ENCODE results near the gene AMIGO3.
"Not testable (repeated sequence)": the region's sequence is repeated elsewhere in the genome, so short reads cannot be mapped to it uniquely, and the experiment has no call there.

Gene AMIGO3

DNA sequence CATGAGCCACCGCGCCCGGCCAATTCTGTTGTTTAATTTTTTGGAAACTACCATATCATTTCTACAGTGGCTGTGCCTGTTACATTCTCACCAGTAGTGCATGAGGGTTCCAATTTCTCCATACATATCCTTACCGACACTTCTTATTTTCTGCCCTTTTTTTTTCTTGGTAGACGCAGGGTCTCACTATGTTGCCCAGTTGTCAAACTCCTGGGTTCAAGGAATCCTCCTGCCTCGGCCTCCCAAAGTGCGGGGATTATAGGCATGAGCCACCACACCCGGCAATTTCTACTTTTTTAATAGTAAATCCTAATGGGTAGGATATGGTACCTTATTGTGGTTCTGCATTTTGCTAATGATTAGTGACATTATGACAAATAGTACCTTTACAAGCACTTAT, 9.6 kb downstream of the AMIGO3 start:
- DNase-seq (ENCODE audit: low read depth, low spot score) = no peak

DNA sequence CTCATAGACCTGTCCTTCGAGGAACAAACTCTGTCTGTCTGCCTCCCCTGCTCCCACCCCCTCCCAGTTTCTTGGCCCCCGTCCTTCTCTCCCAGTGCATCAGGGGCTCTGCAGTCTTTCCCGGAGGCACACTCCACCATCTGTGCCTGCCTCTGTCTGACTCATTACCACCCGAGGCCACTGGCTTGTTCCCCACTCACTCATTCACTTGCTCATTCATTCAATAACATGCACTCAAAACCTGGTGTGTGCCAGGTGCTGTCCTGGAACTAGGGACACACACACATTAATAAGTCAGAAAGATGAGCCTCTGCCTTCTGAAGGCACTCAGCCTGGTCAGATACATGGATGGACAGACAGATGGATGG, 12.4 kb downstream of the AMIGO3 start:
- no peak for DNase-seq (ENCODE audit: low read depth, low spot score)

DNA sequence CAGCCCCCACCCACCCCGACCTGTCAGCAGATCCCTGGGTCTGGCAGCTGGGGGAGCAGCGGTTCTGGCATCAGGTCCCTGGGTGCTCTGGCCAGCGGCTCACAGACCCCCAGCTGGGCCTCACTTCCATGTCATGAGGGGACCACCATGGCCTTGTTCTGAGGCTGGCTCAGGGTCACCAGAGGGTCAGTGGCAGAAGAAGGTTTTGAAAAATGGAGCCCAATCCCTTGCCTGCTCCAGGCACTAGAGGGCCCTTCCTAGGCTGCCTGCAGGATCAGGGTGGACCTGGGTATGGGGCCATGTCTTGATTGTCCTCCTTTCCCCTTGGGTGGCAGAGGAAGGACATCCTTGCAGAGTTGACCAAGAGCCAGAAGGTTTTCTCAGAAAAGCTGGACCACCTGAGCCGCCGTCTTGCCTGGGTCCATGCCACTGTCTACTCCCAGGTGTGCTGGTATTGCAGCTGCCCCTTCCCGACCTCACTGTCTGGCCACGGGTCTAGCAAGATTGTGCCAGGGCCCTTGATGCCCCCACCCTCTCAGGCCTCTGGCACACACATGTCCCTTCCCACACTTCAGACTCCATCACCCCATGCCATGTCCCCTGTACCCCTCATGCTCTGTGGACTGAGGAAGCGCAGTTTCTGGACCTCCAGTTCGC, 12.9 kb downstream of the AMIGO3 start:
- DNase-seq (ENCODE audit: low read depth, low spot score) = no peak

DNA sequence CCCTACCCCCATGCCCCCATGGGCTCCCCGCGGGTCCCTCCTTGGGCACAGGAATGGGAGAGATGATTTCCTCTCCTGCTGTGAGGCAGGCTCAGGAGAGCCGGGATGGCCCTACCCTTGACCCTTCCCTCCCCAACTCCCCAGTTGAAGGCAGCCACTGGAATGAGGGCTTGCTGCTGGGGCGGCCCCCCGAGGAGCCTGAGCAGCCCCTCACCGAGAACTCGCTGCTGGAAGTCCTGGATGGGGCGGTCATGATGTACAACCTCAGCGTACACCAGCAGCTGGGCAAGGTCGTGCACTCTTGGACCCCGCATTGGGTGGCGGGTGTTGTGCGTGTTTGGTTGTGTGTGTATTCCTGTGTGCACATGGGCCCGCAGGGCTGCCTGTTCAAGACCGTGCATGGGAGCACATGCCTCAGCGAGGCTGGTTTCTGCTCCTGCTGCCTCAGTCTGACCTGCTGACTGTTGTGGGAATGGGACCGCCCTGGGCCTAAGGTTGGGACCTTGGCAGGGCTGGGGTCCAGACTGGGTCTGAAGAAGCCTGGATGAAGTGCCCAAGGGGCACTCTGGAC, 14.0 kb downstream of the AMIGO3 start:
- DNase-seq (ENCODE audit: low read depth, low spot score) = no peak

DNA sequence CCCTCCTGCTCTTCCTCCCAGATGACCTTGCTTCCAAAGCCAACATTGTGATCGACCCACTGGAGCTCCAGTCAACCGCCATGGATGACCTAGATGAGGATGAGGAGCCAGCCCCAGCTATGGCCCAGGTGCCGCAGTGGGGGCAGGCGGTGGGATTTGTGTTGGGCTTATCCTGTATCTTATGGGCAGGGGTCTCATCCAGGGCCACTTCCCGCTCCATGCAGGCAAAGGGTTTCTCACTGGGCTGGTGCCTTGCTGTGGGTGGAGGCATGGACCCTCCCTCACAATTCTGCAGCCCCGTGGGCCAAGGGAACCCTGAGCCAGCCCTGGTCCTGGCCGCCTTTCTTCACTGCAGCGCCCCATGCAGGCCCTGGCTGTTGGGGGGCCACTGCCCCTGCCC, 14.9 kb downstream of the AMIGO3 start:
- DNase-seq (ENCODE audit: low read depth, low spot score) = no peak

DNA sequence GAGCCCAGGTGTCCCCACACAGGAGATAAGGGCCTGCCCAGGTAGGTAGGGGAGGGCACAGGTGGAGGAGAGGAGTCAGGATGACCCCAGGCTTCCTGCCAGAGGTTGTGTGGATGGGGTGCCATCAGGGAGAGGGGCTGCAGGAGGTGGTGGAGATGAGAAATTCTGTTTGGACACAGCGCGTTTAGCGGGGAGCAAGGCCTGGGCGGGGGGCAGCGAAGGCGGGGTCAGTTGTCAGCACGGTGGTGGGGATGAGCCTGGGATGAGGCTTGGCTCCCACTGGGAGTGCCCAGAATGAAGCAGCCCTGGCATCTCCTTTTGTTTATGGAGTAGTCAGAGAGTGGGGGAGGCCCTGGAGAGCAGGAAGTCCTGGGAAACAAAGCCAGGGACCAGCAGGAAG, 15.5 kb downstream of the AMIGO3 start:
- DNase-seq (ENCODE audit: low read depth, low spot score) = no peak

DNA sequence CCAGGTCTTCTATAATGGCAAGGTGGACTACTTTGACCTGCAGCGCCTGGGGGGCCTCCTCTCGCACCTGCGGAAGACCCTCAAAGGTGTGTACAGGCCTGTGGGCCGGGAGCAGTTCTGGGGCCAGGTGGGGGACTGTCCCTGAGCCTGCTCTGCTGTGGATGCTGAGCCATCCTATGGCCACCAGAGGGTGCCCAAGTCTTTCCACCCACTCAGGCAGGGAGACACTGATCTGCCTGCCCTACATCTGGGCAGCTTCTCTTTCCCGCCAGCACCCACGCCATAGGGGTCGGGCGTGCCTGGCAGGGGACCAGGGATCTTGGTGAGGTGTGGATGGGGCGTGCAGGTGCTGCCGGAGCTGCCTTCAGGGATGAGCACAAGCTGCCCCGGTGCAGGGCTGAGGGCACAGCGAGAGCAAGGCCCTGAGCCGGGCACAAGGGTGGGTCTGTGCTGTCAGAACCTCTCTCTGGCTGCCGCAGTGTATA, 16.0 kb downstream of the AMIGO3 start:
- peak; percentile 25 for DNase-seq (ENCODE audit: low read depth, low spot score)

DNA sequence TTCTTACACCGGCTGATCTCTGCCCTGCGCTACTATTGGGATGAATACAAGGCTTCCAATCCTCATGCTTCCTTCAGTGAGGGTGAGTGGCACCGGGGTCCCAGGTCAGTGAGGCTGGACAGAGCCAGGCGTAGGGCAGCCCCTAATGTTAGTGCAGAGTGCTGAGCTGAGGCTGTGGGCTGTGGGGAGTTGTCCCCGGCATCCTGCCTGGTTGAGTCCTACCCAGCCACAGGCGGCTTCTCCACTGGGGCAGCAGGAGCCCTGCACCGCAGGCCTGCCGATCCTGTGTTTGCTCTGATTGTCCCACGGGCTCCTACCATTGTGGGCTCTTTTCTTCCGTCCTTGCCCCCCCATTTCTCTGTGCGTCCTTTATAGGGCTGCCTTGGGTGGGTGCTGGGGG, 16.8 kb downstream of the AMIGO3 start:
- DNase-seq (ENCODE audit: low read depth, low spot score) = no peak

DNA sequence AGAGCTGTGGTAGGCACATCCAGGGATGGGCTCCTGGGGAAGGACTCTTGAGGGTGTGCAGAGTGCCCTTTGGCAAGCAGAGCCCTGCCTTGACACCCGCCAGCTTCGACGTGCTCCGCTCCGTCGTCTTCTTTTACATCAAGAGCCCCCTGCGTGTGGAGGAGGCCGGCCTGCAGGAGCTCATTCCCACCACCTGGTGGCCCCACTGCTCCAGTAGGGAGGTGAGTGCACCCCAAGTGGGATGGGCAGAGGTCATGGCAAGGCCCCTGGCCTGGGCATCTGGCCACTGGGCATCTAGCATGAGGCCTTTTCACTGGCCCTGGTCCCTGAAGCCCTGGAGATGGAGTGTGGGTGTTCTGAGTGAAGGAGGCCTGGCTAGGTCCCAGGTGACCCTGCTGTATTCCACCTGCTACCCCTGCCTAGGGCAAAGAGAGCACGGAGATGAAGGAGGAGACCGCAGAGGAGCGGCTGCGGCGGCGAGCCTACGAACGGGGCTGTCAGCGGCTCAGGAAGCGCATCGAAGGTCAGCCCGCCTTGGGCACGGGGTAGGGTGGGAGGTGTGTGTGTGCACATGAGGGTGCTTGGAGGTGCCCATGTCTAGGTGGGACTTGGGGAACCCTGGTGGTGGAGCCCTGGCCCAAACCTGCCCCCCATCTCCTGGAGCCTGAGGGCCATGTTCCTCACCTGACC, 18.0 kb downstream of the AMIGO3 start:
- DNase-seq (ENCODE audit: low read depth, low spot score) = no peak

DNA sequence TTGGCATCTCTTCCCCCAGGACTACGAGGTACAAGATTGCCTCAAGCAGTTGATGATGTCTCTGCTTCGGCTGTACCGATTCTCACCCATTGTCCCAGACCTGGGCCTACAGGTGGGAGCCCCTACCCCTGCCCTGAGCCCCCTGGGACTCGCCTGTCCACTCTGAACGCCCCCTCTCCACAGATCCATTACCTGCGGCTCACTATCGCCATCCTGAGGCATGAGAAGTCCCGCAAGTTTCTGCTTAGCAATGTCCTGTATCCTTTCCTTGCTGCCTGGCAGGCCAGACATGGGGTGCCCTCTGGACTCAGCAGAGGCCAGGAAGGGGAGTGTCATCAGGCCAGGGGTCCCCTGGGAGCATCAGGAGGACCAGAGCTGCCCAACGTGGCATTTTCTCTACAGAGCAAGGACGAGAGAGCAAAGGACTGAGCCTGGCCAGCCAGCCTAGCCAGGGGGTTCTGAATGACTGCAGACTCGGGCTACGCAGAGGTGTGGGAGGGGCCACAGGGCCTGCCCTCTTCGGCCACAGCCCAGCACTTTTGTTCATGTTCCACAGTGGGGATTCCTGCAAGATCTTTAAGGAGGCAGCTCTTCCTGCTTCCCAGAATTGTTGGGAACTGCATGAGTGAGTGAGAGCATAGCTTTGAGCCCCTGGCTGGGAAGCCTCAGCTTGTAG, 18.9 kb downstream of the AMIGO3 start:
- DNase-seq (ENCODE audit: low read depth, low spot score) = no peak

DNA sequence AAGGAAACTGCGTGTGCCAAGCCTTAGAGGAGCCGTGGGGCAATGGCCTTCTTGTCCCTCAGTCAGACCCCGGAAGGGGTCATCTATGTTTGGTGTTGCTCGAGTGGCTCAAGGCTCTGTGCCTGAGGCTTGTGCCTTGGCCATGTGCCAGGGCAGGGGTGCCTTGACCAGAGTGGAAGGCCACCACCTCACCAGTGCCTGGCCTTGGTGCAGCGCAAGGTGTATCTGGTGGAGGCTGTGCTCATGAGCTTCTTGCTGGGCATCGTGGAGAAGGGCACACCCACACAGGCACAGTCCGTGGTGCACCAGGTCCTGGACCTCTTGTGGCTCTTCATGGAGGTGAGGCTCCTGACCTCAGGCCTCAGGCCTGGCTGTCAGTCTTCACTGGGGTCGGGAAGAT, 19.5 kb downstream of the AMIGO3 start:
- DNase-seq (ENCODE audit: low read depth, low spot score) = no peak

DNA sequence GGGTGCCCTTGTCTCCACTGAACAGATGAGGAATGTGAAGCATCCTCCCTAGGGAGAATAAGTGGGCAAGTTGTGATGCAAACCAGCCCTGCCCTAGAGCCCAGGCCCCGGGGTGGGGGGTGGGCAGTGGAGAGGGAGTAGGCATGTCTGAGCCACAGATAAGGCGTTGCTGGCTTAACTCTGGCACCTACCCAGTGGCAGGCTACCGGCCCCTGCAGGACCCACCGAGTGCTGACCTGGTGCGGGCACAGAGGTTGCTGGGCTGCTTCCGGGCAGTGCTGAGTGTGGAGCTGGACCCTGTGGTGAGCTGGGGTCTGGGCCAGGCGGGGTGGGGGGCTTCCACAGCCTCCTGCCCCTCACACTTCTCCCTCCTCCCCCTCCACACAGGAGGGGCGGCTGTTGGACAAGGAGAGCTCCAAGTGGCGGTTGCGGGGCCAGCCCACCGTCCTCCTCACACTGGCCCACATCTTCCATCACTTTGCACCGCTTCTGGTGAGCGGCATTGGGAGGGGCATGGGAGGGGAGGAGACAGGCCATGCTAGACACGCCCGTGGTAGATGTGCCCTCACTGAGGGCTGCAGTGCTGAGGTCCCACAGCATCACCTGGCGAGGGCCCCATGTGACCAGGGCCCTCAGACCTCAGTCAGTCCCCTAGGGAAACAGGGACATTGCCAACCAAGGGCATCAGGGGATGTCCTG, 20.1 kb downstream of the AMIGO3 start:
- no peak for DNase-seq (ENCODE audit: low read depth, low spot score)

DNA sequence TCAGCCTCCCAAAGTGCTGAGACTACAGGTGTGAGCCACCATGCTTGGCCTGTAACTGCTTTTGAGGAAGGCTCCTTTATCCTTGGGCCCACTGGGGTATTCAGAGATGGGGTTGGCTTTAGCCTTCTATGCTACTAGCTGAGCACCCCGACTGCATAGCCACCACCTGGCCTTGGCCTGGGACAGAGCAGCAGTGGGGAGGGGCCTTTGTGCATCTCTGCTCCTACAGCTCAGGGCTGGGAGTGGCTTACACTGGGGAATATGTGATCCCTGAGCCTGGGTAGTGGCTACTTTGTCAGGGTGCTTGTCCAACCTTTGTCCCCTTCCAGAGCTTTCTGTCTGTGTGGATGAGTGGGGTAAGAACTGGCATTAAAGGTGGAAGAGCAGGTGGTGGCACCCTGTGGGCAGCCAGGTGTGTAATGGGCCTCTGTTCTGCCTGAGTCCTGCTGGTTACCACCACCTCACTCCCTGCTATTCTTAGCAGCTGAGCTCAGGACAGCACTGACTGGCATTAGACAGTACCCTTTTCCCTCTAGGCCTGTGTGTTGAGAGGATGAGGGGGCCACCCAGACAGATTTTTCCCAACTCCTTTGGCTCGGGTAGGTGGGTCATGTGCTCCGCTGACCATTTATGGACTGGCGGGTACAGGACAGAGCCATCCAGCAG, 24.0 kb downstream of the AMIGO3 start:
- DNase-seq (ENCODE audit: low read depth, low spot score) = not testable (repeated sequence)

DNA sequence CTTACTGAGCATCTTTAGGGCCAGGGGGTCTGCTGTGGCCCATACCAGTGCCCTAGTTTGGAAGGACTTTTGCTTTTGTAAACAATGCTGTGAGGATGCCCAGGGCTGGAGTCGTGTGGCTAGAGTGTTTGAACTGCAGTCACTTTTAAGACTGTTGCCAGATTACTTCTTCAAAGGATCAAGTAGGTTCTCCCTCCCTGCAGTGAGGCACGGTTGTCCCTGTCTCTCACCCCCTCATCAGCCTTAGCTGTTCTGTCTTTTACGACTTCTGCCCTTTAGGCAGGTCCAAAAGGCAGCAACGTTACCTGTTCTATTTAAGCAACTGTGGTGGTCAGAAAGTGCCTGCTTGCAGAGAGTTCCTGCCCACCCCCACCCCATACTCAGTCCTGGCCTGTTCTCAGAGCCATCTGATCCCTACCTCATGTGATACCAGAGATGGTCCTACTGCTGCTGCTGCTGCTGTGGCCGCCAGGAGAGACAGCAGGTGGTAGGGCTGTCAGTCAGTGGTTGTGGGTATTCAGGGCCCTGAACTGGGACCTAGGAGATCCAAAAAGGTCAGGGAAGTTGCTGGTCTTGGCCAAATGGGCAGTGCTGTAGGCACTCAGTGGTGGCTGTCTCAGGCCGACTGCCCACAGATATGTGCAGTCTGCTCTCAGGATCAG, 24.9 kb downstream of the AMIGO3 start:
- not testable (repeated sequence) for DNase-seq (ENCODE audit: low read depth, low spot score)

DNA sequence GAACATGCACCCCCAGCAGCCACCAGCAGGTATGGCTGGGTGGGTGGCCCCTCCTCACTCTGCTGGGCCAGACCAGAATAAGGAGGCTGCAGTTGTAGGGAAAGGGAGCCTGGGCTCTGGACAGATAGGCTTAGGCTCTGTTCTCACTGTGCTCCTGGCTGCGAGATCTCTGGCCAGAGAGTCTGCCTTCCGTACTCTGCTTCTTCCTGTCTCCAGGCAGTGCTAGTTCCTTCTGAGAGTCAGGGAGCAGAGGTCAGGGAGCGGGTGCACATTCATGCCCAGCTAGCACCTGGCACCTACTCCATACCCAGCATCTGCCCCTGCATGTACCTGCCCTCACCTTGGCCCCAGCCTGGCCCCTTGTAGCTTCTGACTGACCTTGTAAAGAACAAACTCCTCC, 28.0 kb downstream of the AMIGO3 start:
- not testable (repeated sequence) for DNase-seq (ENCODE audit: low read depth, low spot score)

DNA sequence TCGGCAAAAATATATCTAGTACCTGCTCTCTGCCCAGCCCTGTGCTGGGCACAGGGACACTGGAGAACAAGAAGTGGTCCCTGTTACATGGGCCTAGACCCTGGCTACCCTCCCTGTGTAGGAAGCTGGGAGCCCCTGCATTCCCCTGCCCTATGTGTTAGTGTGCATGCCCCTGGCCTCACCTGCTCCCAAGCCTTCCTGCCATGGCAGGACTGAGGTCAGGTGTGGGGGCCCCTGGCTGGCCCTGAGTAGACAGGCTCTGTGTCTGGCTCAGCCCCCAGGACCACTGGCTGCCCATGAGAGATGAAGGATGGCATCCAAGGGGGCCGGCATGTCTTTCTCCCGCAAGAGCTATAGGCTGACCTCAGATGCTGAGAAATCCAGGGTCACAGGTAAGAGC, 28.6 kb downstream of the AMIGO3 start:
- DNase-seq (ENCODE audit: low read depth, low spot score) = not testable (repeated sequence)

DNA sequence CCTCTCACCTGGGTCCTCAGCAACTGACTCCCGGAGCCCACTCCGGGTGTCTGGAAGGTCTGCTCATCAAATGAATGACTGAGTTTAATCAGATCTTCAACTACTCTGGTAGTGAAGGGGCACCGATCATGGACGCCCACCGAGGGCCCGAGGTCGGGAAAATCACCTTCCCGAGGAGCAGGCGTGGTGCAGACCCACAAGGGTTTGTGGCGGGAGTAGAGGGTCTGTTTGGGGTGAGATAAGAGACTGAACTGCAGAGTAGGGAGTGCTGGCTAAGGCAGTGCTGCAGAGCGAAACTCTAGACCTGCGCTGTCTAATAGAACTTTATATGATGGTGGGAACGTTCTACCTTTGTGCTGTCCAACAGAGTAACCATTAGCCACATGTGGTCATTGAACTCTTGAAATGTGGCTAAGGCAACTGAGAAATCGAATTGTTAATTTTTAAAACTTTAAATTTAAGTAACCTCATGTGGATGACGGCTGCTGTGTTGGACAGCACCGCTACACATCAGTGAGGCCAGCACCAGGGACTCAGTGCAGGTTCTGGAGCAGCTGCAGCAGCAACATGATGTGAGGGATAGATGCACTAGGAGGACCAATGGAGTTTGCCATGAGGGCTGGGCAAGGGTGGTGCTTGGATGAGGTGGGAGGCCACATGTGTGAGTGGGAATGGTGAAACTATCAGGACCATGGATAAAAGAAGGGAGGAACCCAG, 29.4 kb downstream of the AMIGO3 start:
- not testable (repeated sequence) for DNase-seq (ENCODE audit: low read depth, low spot score)

DNA sequence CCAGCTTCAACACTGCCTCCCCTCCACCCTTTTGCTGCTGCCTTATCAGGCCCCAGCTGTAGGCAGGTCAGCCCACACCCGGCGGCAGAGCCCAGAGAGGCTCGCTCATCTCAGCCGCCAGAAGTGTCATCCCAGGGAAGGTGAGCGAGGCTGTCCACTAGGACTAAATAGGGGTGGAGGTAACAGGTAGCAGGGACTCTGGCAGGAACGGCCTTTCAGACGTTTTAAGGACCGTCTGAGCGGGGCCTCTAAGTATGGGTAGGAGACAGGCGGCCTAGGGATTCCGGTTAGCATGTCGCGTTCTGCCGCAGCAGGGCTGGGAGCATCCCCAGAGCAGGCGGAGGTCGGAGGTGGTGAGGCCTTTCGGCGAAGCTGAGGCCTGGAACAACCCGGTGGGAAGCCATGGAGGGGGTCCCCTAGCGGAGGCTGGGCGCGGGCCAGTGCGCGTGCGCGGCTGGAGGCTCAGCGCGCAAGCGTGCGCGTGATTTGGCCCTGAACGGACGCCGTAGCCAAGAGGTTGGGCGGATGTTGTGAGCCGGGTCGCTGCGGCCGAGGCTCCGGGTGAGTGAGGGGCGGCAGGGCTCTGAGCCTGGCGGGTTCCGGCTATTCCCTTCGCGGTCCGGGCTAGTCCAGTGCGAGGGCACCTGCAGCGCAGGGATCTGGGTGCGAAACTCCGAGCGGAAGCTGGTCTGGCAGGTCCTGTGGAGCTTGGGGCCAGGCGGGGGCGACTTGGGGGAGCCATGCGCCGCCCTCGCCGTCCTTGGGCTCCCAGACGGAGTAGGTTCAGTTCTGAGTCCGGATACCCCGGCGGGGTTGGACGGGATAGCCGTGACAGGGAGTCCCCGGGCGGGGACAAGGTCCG, 30.2 kb downstream of the AMIGO3 start, which contains the start of the genes MST1 and RNF123:
MST1 (minus strand) TSS at position 429 of the 862 bp plus-strand sequence. CDS start 783 bp downstream, outside the sequence.
RNF123 (plus strand) TSS at position 512 of the 862 bp plus-strand sequence. CDS start 1,609 bp downstream, outside the sequence.
- DNase-seq (ENCODE audit: low read depth, low spot score) = peak; percentile 77
